ENCODE measurements around the gene CRACDL.
A peak's percentile ranks its signal among the peaks of the same experiment; 100 is the strongest.
"Not testable (repeated sequence)": the region's sequence is repeated elsewhere in the genome, so short reads cannot be mapped to it uniquely, and the experiment has no call there.

The CRACDL gene

GRCh38 chr2:98771721-98772524 lies 164.1 kb downstream of the CRACDL start:
- no peak for DNase-seq

- no peak for DNase-seq
These were observed 164.8 kb downstream of the CRACDL start for GRCh38 chr2:98771264-98771663.

DNA sequence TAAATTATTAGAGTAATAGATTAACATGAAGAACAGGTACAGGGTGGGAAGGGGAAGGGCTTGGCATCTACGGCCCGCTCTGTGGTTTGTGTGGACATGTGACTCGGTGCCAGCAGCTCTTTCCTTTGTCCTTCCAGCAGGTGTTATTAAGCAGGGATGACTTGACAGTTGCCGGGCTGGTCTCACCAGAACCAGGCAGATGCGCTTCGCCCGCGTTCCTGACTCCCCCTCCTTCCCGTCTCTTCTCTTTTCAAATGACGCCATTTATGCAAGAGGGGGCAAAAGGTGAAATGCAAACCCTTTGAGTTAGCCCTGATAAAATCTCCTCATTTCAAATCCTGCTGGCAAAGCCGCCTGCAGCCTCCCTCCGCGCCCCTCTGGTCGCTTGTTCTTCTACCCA lies 166.2 kb downstream of the CRACDL start:
- DNase-seq, result peak; percentile 100

DNA sequence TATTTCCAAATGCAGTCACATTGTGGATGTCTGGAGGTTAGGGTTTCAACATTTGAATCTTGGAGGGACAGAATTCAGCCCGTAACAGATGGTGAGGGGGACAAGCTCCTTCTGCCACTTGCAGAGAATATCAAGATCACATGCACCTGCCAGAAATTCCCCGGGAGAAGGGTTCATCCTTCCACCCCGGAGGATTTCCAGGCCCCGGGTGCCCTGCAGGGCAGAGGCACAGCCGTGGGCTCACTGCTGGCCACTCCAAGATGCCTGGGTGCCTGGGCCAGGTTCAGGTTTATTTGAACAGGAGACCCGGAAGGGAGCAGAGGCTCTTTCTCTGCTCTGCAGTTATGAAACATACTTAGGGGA lies 166.9 kb downstream of the CRACDL start:
- peak; percentile 91 for DNase-seq

- peak; percentile 94 for DNase-seq
These were observed 167.5 kb downstream of the CRACDL start for GRCh38 chr2:98768384-98769113.

DNA sequence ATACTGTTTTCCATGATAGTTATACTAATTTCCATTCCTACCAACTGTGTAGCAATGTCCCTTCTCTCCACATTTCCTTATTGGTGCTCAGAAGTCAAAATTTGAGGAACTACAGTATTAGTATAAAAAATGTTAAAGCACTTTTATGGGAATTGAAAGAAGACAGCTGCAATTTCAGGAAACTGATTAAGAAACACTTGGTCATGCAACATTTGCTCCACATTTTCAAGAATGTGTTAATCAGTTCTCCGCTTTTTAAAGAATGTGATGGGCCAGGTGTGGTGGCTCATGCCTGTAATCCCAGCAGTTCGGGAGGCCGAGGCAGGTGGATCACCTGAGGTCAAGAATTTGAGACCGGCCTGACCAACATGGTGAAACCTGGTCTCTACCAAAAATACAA lies 171.5 kb downstream of the CRACDL start:
- DNase-seq, result no peak

DNA sequence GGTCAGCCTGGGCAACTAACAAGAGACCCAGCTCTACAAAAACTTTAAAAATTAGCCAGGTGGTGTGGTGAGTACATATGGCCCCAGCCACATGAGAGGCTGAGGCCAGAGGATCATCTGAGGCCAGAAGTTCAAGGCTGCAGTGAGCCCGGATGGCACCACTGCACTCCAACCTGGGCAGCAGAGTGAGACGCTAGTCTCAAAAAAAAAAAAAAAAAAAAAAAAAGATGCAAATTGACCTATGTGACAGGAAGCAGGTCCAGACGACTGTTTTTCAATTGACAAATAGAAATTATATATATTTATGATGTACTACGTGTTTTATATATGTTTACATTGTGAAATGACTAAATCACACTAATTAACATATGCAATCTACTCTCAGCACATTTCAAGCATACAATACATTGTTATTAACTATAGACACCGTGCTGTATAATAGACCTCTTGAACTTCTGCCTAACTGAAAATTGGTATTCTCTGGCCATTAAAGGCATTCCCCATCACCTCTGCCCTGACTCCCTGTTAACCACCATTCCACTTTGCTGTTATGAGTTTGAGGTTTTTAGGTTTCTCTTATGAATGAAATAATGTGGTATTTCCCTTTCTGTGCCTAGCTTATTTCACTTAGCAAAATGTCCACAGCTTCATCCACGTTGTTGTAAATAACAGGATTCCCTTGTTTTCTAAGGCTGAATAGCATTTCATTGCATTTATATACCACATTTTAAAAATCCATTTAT lies 172.6 kb downstream of the CRACDL start:
- DNase-seq, result no peak

- DNase-seq, result no peak
These were observed 174.1 kb downstream of the CRACDL start for GRCh38 chr2:98761909-98762308.

GRCh38 chr2:98761267-98761781 lies 174.7 kb downstream of the CRACDL start:
- DNase-seq, result no peak

GRCh38 chr2:98759827-98760625 lies 176.0 kb downstream of the CRACDL start:
- no peak for DNase-seq

GRCh38 chr2:98759338-98759737 lies 176.7 kb downstream of the CRACDL start:
- no peak for DNase-seq

GRCh38 chr2:98757904-98758421 lies 178.1 kb downstream of the CRACDL start:
- peak; percentile 39 for DNase-seq

- no peak for DNase-seq
These were observed 182.2 kb downstream of the CRACDL start for GRCh38 chr2:98753801-98754200.

DNA sequence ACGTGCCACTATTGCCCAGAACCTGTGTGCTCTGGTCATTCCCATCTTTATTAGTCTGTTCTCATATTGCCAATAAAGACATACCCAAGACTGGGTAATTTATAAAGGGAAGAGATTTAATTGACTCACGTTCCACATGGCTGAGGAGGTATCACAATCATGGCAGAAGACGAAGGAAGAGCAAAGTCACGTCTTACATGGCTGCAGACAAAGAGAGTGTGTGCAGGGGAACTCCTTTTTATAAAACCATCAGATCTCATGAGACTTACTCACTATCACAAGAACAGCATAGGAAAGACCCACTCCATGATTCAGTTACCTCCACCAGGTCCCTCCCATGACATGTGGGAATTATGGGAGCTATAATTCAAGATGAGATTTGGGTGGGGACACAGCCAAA lies 183.3 kb downstream of the CRACDL start:
- not testable (repeated sequence) for DNase-seq

- DNase-seq, result no peak
These were observed 184.3 kb downstream of the CRACDL start for GRCh38 chr2:98751748-98752147.

GRCh38 chr2:98750593-98751282 lies 185.3 kb downstream of the CRACDL start:
- no peak for DNase-seq

- DNase-seq, result no peak
These were observed 187.0 kb downstream of the CRACDL start for GRCh38 chr2:98749066-98749450.

GRCh38 chr2:98748292-98749065 lies 187.5 kb downstream of the CRACDL start:
- DNase-seq, result no peak

DNA sequence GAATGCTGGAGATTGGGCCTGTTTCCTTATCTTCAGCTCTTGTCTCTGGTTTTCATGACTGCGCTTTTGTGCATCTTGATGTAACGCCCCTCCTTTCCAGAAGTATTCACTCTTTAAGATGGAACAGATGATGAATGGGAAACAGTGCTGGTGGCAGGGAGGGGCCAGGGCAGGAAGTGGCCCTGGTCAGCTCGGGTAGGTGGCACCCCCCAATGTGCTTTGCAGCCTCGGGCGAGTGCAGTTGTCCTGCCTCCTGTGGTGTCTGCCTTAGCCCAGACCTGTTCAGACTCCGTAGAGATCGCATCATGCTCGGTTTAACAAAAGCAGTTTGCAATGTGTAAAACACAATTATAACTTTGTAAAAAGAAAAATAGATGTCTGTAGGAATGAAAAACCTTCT lies 188.1 kb downstream of the CRACDL start:
- no peak for DNase-seq

DNA sequence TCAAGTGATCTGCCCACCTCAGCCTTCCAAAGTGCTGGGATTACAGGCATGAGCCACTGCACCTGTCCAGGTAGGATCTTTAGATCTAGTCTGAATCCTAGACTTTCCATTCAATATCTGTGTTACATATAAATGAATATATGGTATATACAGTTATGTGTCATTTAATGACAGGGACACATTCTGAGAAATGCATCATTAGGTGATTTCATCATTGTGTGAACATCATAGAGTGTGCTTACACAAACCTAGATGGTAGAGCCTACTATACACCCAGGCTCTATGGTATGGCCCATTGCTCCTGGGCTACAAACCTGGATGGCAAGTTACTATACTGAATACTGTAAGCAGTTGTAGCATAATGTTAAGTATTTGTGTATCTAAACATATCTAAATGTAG lies 189.6 kb downstream of the CRACDL start:
- DNase-seq, result no peak

DNA sequence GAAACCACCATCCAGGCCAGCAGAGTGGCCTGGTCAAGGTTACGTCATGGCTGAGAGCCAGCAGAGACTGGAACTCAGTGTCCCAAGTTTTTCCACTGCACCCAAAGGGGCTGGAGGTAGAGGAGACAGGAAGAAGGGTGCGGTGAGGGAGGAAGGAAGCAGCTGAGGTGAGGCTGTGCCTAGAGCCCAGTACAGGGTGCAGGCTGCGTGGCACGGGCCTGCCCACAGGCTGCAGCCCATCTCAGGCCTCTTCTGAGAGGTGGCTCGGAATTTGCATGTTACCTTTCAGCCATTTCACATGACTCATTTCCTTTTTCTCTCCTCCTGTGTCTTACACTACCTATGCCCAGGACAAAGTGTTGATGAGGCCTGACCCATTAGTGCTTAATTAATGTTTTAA lies 191.4 kb downstream of the CRACDL start:
- DNase-seq, result no peak

All from DMS53 (cell line).